HG02852 (cell line): ENCODE results near the gene PTEN.
"Not testable (repeated sequence)": the region's sequence is repeated elsewhere in the genome, so short reads cannot be mapped to it uniquely, and the experiment has no call there.

Experiments
- ATAC-seq: cut with Tn5 transposase; IDR thresholded peaks from one replicate; pipeline ENCODE4 v1.9.1; 2021; ENCODE audit warnings: mild to moderate bottlenecking, moderate library complexity; ENCODE audit not compliant: unreplicated experiment

The PTEN gene

DNA sequence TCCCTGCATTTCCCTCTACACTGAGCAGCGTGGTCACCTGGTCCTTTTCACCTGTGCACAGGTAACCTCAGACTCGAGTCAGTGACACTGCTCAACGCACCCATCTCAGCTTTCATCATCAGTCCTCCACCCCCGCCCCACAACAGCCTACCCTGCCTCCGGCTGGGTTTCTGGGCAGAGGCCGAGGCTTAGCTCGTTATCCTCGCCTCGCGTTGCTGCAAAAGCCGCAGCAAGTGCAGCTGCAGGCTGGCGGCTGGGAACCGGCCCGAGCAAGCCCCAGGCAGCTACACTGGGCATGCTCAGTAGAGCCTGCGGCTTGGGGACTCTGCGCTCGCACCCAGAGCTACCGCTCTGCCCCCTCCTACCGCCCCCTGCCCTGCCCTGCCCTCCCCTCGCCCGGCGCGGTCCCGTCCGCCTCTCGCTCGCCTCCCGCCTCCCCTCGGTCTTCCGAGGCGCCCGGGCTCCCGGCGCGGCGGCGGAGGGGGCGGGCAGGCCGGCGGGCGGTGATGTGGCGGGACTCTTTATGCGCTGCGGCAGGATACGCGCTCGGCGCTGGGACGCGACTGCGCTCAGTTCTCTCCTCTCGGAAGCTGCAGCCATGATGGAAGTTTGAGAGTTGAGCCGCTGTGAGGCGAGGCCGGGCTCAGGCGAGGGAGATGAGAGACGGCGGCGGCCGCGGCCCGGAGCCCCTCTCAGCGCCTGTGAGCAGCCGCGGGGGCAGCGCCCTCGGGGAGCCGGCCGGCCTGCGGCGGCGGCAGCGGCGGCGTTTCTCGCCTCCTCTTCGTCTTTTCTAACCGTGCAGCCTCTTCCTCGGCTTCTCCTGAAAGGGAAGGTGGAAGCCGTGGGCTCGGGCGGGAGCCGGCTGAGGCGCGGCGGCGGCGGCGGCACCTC, at the start of gene PTEN, which contains the start of gene KLLN:
PTEN (plus strand) TSS at position 573 of the 891 bp plus-strand sequence. CDS start 845 bp downstream, outside the sequence.
KLLN (minus strand) TSS at position 481 of the 891 bp plus-strand sequence. CDS start 1,046 bp downstream, outside the sequence.
- peak; percentile 41 for ATAC-seq

DNA sequence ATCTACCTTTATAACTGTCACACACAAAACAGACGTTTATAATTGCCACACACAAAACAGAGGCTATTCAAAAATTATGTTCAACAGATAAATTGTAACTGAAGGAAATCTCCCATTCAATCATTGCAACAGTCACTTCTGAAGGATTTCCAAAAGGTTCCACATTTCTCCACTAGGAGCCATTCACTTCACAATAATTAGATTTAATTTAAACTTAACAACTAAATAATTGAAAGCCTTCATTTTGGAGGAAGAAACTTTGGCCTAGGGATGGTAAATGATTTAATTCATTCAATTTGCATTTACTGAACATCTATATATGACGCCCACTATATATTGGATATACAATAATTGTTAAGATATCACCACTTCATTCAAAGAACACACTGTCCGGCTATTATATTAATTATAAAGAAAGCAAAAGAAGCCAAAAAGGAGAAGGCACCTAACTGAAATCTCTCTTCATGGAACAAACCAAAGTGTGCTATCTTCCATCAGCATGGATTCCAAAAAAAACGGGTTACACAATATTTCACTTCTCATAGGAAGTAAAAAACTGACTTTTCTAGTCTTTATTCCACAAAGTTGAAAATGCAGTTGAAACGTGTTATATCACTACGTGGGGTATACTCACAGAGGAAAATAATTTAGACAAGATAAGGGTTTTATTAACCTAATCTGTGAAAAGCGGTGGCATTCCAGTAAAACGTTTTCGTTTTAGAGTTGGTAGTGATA, 47.1 kb upstream of the PTEN start:
- ATAC-seq = no peak

DNA sequence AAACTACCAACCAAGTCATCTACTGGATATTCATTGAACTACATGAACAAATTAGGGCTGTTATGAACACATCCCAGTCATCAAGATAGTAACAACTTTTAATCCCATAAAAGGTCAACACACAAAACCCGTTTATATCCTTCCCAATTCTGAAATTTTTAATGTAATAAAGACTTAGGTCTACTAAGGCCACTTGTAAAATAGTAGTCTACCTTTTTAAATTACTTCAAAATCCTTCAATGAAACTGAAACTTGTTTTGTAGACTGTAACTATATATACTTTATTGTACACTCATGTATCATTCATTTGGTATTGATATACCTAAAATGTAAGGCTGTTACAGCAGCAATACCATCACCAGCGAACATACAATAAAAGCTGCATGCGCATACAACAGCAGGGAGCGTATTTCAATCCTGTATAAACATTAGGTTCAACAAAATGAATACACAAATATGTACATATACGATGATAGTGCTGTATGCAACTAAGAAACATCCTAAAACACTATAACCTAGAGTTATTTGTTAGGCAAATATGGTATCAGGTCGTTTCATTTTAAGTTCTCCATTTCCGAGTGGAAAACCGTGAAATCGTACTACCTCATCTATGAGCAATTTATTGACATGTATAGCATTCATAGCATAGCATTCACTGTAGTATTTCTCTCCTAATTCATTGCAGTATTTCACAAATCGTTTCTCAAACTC, 46.4 kb upstream of the PTEN start:
- no peak for ATAC-seq

DNA sequence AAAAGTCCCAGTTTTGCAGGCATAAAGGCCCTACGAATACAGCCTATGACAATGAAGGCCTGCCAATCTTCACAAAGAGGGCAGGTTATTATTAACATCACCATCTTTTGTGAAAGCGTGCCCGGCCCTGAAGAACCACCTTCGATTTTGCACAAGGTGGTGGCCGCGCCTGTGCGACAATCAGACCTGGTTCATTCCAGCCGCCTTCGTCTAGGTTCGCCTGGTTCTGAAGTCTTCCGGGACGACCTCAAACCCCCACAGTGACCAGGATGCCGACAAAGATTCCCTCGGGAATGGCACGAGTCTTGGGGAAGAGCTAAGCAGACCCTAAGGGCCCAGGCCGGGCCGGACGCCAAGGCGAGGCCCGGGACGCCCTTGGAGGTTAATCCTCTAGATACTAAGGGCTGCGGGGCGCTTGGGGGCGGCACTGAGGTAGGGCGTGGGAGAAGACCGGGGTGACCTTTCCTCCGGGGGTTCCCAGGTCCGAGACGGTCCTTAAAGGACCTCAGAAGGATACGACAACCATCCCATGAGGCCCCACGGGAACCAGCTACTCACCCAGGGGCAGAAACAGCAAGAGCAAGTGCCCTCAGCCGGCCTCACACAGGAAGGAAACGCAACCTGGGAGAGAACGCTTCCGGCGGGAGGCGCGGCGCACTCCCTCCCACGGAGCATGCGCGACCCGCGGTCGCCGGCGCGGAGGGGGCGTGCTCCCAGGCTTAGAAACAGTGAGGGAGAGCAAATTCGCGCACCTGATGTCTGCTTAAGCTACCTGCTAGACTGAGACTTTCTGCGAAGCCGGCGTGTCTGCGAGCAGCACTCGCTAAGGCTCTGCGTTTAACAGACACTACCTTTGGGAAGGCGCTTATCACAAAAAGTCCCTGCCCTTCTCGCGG, 45.6 kb upstream of the PTEN start, which contains the start of gene ATAD1:
ATAD1 (minus strand) TSS at position 618 of the 896 bp plus-strand sequence. CDS start 3,627 bp downstream, outside the sequence.
- ATAC-seq = peak; percentile 76

DNA sequence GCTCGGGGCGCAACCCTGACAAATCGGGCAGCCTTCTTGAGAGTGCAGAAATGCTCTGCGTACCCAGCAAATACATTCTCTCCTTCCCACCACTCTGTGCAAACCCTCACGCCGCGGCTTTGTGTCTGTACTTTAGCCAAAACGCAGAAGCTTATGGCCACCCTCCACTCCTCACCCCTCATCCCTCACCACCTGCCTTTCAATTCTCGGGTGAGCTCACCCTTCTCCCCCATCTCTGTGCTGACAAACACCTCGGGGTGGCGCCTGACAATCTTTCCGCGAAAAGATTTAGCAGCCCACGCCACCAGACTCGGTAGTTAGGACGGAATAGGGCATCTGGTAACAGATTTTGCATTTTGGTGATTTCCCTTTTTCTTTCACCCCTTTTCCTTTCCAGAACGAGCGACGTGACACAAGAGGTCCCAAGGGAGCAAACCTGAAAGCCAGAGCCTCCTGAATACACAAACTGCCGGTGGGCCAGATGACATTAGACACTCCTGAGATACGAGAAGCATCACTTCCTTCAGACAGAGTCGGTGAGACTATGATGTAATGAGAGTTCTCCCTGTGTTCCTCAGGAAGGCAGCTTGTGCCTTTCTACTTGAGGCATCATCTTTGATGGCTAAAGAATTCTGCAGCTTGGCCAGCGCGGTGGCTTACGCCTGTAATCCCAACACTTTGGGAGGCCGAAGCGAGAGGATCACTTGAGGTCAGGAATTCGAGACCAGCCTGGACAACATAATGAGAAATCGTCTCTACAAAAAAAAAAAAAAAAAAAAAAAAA, 44.7 kb upstream of the PTEN start:
- peak; percentile 54 for ATAC-seq

DNA sequence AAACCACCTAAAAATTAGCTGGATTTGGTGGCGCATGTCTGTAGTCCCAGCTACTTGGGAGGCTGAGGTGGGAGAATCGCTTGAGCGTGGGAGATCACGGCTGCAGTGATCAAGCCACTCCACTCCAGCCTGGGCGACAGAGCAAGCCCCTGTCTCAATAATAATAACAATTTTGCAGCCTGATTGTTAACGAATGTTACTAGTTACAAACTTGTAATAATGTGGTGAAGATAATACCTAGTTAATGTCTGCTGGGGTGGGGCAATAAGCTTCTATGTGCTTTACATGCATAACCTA, 44.2 kb upstream of the PTEN start:
- no peak for ATAC-seq

DNA sequence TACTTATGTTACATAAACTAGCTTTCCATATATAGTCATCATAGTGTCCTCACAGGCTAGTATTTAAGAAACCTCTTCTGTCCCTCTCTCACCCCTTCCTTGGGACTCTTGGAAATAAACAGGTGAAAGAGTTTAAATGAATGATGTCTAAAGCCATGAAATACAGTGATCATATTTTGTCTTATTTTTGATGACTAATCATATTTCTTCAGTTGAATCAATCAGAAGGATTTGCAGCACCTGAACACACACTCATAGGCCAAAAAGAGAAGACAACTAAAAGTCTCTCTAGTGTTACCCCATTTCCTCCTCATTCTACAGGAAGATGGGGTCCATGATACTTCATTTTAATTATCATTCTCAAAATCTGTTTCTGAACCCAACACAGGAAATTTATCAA, 36.8 kb upstream of the PTEN start:
- no peak for ATAC-seq

DNA sequence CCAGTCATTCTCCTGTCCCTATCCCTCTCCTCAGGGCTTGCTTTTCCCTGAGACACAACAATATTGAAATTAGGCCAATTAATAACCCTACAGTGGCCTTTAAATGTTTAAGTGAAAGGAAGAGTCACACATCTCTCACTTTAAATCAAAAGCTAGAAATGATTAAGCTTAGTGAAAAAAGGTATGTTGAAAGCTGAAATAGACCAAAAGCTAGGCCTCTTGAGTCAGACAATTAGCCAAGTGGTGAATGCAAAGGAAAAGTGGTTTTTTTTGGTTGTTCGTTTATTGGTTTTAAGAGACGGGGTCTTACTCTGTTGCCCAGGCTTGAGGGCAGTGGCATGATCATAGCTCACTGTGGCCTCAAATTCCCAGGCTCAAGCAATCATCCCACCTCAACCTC, 35.7 kb upstream of the PTEN start:
- ATAC-seq = no peak

DNA sequence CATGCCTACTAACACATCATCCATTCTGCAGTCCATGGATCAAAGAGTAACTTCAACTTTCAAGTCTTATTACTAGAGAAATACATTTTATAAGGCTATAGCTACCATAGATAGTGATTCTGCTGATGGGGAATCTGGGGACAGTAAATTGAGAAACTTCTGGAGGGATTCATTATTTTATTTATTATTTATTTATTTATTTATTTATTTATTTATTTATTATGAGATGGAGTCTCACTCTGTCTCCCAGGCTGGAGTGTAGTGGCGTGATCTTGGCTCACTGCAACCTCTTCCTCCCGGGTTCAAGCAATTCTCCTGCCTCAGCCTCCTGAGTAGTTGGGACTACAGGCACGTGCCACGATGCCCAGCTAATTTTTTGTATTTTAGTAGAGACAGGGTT, 34.4 kb upstream of the PTEN start:
- ATAC-seq = not testable (repeated sequence)

DNA sequence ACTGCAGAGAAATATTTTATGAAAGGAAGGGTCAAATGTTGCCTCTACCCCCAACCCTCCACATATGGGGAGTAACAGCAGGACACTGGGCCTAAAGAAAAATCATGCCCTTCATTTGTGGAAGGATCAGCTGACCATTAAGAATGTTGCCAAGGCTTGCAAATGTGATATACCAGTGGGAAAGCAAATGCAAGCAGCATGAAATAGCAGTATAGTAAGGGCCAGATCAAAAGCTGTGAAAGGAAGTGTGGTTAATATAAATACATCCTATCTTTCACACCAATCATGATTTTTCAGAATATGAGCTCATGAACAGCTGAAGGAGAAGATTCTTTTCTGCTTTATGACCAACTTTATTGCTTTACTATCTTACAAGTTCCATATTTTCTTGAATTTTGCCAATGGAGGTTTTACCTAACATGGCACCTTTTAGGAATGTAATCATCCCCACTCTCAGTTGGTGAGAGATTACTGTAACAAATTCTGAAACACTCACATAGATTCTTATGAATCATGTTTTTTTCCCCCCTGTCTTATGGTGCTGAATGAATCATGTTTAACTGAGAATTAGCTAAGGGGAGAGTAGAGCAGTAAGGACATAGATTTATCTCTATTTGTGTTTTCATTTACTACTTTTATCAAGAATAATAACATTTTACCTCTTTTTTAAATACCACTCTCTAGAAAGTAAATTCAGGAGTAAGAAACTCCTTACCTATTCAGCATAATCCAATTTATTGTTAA, 33.3 kb upstream of the PTEN start:
- no peak for ATAC-seq

DNA sequence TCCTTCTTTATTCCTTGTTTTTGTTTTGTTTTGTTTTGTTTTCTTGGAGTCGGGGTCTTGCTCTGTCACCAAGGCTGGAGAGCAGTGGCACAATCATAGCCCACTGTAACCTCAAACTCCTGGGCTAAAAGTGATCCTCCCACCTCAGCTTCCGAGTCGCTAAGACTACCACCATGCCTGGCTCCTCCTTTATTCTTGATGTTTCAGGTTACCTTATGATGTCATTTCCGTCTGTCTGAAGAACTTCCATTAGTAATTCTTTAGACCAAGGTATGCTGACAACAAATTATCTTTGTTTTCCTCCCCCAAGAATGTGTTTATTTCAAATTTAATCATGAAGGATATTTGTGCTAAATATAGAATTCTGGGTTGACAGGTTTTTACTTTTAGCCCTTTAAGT, 27.3 kb upstream of the PTEN start:
- no peak for ATAC-seq

DNA sequence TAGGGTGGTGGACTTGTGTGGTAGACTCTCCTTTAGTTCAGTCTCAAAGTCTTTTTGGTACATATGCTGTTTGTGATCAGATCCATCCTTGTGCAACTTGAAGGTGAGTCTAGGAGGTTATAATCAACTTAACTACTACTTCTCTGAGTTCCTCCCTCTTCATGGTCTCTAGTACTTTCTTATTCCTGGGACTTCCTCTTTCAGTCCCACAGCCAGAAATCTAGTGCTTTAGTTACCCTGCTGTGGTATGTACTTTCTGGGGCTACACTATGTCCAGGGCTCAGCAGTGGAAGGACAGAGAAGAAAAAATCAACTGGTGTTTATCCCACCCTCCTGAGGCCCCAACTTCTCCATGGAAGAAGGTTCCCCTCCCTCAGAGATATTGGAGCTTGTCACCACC, 26.0 kb upstream of the PTEN start:
- ATAC-seq = no peak

DNA sequence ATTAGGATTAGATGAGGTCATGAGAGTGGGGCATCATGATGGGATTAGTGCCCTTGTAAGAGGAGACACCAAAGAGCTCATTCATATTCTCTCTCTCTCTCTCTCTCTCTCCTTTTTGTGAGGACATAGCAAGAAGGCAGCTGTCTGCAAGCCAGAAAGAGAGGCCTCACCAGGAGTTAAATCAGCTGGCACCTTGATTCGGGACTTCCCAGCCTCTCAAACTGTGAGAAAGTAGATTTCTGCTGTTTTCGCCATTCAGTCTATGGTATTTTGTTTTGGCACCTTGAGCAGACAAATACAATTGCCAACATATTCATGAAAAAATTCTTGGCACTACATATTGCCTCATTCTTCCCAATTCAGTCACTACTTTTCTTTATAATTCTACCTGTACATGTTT, 24.8 kb upstream of the PTEN start:
- no peak for ATAC-seq

DNA sequence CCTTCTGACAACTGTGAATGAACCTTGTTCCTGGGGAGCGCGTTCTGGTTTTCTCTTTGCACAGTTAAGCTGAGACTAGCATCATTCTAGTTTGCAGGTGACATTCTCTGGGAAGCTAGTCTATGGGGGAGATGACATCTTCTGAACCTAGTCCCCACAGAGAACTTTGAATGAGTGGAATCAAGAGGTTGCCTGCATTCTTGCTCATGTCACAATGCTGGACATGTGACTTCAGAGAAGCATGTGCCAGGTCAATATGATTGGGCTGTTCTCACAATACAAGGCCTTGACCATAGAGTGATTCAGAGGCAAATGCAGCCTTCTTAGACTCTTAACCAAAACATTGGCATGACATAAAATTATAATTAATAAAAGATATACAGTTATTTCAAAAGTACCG, 22.2 kb upstream of the PTEN start:
- ATAC-seq = no peak

DNA sequence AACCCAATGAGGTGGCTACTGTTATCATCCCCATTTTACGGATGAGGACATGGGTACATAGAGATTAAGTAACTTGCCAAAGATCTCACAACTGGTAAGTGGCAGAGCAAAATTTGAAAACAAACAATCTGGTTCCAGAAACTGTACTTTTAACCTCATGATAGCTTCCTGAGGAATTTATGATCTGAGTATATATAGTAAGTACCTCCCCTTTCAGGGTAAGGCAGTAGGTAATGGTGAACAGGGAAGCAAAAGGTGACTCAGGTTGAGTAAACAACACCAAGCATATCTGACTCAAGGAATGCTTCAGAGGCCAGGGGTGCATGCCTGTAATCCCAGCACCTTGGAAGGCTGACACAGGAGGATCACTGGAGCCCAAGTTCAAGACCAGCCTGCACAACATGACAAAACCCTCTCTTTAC, 21.2 kb upstream of the PTEN start:
- no peak for ATAC-seq

DNA sequence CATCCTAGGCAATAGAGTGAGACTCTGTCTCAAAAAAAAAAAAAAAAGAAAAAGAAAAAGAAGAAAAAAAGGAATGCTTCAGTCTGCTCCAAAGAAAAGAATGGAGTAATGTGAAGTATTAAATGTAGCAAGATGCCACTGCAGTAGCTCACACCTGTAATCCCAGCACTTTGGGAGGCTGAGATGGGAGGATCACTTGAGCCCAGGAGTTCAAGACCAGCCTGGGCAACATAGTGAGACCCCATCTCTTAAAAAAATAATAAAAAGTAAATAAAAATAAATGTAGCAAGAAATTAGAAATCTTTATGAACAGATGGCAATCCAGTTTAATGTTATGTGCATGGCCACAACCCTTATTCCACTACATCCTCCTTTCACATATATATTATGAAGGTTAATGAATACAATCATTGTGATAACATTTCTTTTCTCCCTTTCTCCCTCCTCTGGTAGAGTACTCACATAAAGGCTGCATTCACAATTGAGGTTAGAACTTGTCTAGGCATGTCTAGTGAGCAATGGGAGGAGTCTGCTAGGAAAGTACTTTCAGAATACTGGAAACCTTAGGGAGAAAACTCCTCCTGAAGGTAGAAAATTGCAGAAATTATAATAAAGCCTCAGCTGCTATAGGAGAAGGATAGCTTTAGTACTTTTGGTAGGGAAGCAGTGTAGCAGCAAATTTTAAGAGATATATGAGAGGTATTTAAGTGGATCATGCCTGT, 20.5 kb upstream of the PTEN start:
- no peak for ATAC-seq

DNA sequence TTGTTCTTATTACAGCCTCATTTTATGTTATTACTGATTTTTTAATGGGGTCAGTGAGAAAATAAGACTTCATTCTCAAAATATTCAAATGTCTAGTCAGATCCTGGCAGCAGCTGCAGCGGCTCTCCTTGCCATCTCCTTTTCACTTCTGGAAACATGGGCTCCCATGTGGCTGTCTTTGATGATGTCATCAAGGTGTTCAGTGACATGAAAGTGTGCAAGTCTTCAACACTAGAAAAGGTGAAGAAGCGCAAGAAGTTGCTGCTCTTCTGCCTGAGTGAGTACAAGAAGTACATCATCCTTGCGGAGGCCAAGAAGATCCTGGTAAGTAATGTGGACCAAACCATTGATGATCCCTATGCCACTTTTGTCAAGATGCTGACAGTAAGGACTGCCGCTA, 19.7 kb upstream of the PTEN start:
- ATAC-seq = no peak
